ENCODE results near the gene SH3BP2.

- TF ChIP-seq RARB (CRISPR knock-in tag; IDR thresholded peaks at IDR 0.05) (no peak), ZFP30 (CRISPR knock-in tag; IDR thresholded peaks at IDR 0.05) (no peak), ZNF565 (CRISPR knock-in tag; conservative IDR thresholded peaks at IDR 0.05; ENCODE audit: low read depth) (no peak), ARNTL (CRISPR knock-in tag; IDR thresholded peaks at IDR 0.05; ENCODE audit: borderline replicate concordance, low read depth) (no peak), ZFP3 (CRISPR knock-in tag; IDR thresholded peaks at IDR 0.05) (no peak), TSHZ2 (CRISPR knock-in tag; IDR thresholded peaks at IDR 0.05) (no peak), ZNF8 (CRISPR knock-in tag; IDR thresholded peaks at IDR 0.05) (no peak)
Observed at GRCh38 chr4:2750719-2751605, 41.9 kb upstream of the SH3BP2 start.

Measured in SK-N-SH treated with all-trans-retinoic acid at 6 μM for 48 hours (cell line).